Glutamatergic neuron (in vitro differentiated cells): ENCODE measurements around the gene CRACR2B. TPM values are rescaled to one million over a fixed set of nuclear protein-coding genes. Genes with fewer than 3 reads are reported as not detected.

Source experiments
- DNase-seq: peaks from one replicate; pipeline ENCODE4 v3.0.0; 2022
- H3K27ac Mint-ChIP-seq: one replicate; pipeline ENCODE4 v1.8.0; 2020; ENCODE audit warnings: mild to moderate bottlenecking, mixed read lengths, inconsistent platforms; ENCODE audit not compliant: unreplicated experiment
- H3K27me3 Mint-ChIP-seq: one replicate; pipeline ENCODE4 v1.8.0; 2020; ENCODE audit warnings: mild to moderate bottlenecking, moderate library complexity, mixed read lengths, inconsistent platforms; ENCODE audit not compliant: unreplicated experiment
- H3K36me3 Mint-ChIP-seq: one replicate; pipeline ENCODE4 v1.8.0; 2020; ENCODE audit warnings: mild to moderate bottlenecking, mixed read lengths, inconsistent platforms; ENCODE audit not compliant: unreplicated experiment
- H3K4me1 Mint-ChIP-seq: one replicate; pipeline ENCODE4 v1.8.0; 2020; ENCODE audit warnings: mild to moderate bottlenecking, low read depth, mixed read lengths, inconsistent platforms; ENCODE audit not compliant: unreplicated experiment
- H3K4me3 Mint-ChIP-seq: one replicate; pipeline ENCODE4 v1.8.0; 2020; ENCODE audit warnings: mild to moderate bottlenecking, mixed read lengths, inconsistent platforms; ENCODE audit not compliant: unreplicated experiment
- H3K9me3 Mint-ChIP-seq: one replicate; pipeline ENCODE4 v1.8.0; 2020; ENCODE audit warnings: mild to moderate bottlenecking, moderate library complexity, mixed read lengths, inconsistent platforms; ENCODE audit not compliant: unreplicated experiment
- total RNA-seq: library from RNA; stranded (reverse); fragmentation: NEBNext Ultra II Directional; extraction: Animal tissue kit (Norgen Biotek cat#: 25700); gene quantifications from one replicate; pipeline ENCODE4 v1.2.1, GENCODE V29; 2021; ENCODE audit not compliant: unreplicated experiment
- TF ChIP-seq, protein P1 (sequence below): fragments of 200-600 bp; sonication (generic); IDR thresholded peaks from one replicate; pipeline ENCODE4 v1.5.0; 2021; ENCODE audit not compliant: partially characterized antibody, unreplicated experiment

The CRACR2B gene
- total RNA-seq, 1 donor from 2014 or later = 19.7 TPM

- Mint-ChIP-seq H3K4me3 (no peak overlapping the region), H3K36me3 (no peaks in the 10 kb centered on the region), H3K4me1 (peaks cover 4% of the 10 kb centered on the region), H3K27me3 (peaks cover 14% of the 10 kb centered on the region), H3K27ac (no peak overlapping the region), H3K9me3 (peaks cover 4% of the 10 kb centered on the region)
- DNase-seq = no peak
- TF ChIP-seq, protein P1, sequence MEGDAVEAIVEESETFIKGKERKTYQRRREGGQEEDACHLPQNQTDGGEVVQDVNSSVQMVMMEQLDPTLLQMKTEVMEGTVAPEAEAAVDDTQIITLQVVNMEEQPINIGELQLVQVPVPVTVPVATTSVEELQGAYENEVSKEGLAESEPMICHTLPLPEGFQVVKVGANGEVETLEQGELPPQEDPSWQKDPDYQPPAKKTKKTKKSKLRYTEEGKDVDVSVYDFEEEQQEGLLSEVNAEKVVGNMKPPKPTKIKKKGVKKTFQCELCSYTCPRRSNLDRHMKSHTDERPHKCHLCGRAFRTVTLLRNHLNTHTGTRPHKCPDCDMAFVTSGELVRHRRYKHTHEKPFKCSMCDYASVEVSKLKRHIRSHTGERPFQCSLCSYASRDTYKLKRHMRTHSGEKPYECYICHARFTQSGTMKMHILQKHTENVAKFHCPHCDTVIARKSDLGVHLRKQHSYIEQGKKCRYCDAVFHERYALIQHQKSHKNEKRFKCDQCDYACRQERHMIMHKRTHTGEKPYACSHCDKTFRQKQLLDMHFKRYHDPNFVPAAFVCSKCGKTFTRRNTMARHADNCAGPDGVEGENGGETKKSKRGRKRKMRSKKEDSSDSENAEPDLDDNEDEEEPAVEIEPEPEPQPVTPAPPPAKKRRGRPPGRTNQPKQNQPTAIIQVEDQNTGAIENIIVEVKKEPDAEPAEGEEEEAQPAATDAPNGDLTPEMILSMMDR = no peak
Measured at GRCh38 chr11:866481-866880, 38.8 kb downstream of the CRACR2B start.

- H3K27me3 Mint-ChIP-seq = peaks cover 9% of the 10 kb centered on the region
- no peaks in the 10 kb centered on the region for H3K4me1 Mint-ChIP-seq
- peaks cover 2% of the 10 kb centered on the region for H3K9me3 Mint-ChIP-seq
- no peaks in the 10 kb centered on the region for H3K36me3 Mint-ChIP-seq
- H3K4me3 Mint-ChIP-seq = no peak overlapping the region
- no peak for DNase-seq
- no peak overlapping the region for H3K27ac Mint-ChIP-seq
- TF ChIP-seq, protein P1 = no peak
Measured at GRCh38 chr11:867856-868358, 40.2 kb downstream of the CRACR2B start.

DNA sequence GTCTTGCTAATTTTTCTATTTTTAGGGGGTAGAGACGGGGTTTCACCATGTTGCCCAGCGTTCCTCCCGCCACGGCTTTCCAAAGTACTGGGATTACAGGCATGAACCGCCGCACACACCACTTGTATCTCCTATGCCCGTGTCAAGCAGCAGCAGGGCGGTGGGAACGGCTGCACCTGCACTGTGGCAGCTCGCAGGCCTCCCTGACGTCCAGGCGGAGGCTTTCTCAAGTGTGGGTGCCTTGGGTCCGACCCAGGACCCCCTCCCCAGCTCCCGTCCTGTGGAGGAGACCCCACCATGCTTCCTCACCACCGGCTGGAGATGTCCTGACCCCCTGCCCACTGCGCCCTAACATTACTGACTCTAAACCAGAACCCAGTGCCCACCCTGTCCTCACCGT, 40.7 kb downstream of the CRACR2B start:
- Mint-ChIP-seq H3K4me3 (no peak overlapping the region), H3K9me3 (peaks cover 2% of the 10 kb centered on the region), H3K27ac (no peak overlapping the region), H3K27me3 (peaks cover 9% of the 10 kb centered on the region), H3K36me3 (no peaks in the 10 kb centered on the region), H3K4me1 (no peaks in the 10 kb centered on the region)
- no peak for DNase-seq
- TF ChIP-seq, protein P1 = no peak

DNA sequence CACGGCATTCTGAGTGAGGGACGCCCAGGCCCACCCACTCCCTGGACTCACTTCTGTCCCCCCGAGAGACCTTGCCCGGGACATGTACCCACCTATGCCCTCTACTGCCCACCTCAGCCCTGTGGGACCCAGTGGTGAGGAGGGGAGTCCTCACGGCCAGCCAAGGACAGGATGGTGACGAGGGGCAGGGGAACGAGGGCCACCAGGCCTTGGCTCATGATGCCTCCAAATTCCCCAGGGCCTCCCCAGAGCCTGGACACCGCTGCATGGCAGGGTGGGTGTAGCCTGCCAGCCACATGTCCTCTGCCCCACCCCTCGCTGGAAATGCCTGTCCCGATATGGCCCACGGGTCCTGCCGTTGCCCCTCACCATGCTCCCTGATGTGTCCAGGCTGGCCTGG, 41.1 kb downstream of the CRACR2B start:
- no peak for DNase-seq
- Mint-ChIP-seq H3K4me1 (no peaks in the 10 kb centered on the region), H3K27ac (no peak overlapping the region), H3K9me3 (peaks cover 2% of the 10 kb centered on the region), H3K4me3 (no peak overlapping the region), H3K27me3 (peaks cover 9% of the 10 kb centered on the region), H3K36me3 (no peaks in the 10 kb centered on the region)
- TF ChIP-seq, protein P1 = no peak

GRCh38 chr11:869399-870126, 41.8 kb downstream of the CRACR2B start:
- TF ChIP-seq, protein P1 = no peak
- no peaks in the 10 kb centered on the region for H3K36me3 Mint-ChIP-seq
- no peak for DNase-seq
- H3K4me1 Mint-ChIP-seq = no peaks in the 10 kb centered on the region
- peaks cover 2% of the 10 kb centered on the region for H3K9me3 Mint-ChIP-seq
- peaks cover 9% of the 10 kb centered on the region for H3K27me3 Mint-ChIP-seq
- no peak overlapping the region for H3K4me3 Mint-ChIP-seq
- peak overlapping the region; percentile 70 for H3K27ac Mint-ChIP-seq
